Trophoblast cell (in vitro differentiated cells and primary cell): ENCODE measurements around the gene SPAG9.
A peak's percentile ranks its signal among the peaks of the same experiment; 100 is the strongest.

Experiments
- DNase-seq, 2 donors: peaks; one replicate each; pipeline ENCODE4 v3.0.0-alpha.2; 2016
- H2AFZ ChIP-seq: 2 replicates; pipeline ENCODE4 v1.6.1; 2013; ENCODE audit warnings: low read length, moderate library complexity, mild to moderate bottlenecking; ENCODE audit not compliant: insufficient read depth, poor library complexity
- H2AK5ac ChIP-seq: 2 replicates; pipeline ENCODE4 v1.6.1; 2013; ENCODE audit warnings: mild to moderate bottlenecking, low read length
- H2BK120ac ChIP-seq: 2 replicates; pipeline ENCODE4 v1.6.1; 2013; ENCODE audit warnings: low read length, mild to moderate bottlenecking, moderate library complexity; ENCODE audit not compliant: insufficient read depth, poor library complexity
- H2BK12ac ChIP-seq: 2 replicates; pipeline ENCODE4 v1.6.1; 2013; ENCODE audit warnings: mild to moderate bottlenecking, low read length, moderate library complexity
- H2BK5ac ChIP-seq: 2 replicates; pipeline ENCODE4 v1.6.1; 2013; ENCODE audit warnings: low read length, low read depth, moderate library complexity, mild to moderate bottlenecking; ENCODE audit not compliant: poor library complexity
- H3K14ac ChIP-seq: 2 replicates; pipeline ENCODE4 v1.6.1; 2013; ENCODE audit warnings: mild to moderate bottlenecking, low read length
- H3K18ac ChIP-seq: 2 replicates; pipeline ENCODE4 v1.6.1; 2013; ENCODE audit warnings: mild to moderate bottlenecking, low read length
- H3K23ac ChIP-seq: 2 replicates; pipeline ENCODE4 v1.6.1; 2013; ENCODE audit warnings: low read length
- H3K27ac ChIP-seq: 2 replicates; pipeline ENCODE4 v1.5.1; 2013; ENCODE audit warnings: low read depth, mild to moderate bottlenecking, inconsistent platforms, low read length, moderate library complexity
- H3K27me3 ChIP-seq: 2 replicates; pipeline ENCODE4 v1.6.1; 2013; ENCODE audit warnings: inconsistent platforms, mild to moderate bottlenecking, low read length, moderate library complexity; ENCODE audit not compliant: insufficient read depth
- H3K36me3 ChIP-seq, 2 experiments: 1 replicate in 1 of 2; 2 replicates in 1 of 2; pipeline ENCODE4 v1.6.1; 2013; ENCODE audit warnings: low read length in 2 of 2, mild to moderate bottlenecking in 2 of 2, moderate library complexity in 1 of 2; ENCODE audit not compliant: insufficient read depth in 2 of 2, control insufficient read depth in 1 of 2
- H3K4ac ChIP-seq: 2 replicates; pipeline ENCODE4 v1.6.1; 2013; ENCODE audit warnings: low read depth, mild to moderate bottlenecking, low read length, moderate library complexity
- H3K4me1 ChIP-seq, 2 experiments: 1 replicate in 1 of 2; 2 replicates in 1 of 2; pipeline ENCODE4 v1.6.1; 2013; ENCODE audit warnings: low read length in 2 of 2, mild to moderate bottlenecking in 2 of 2, moderate library complexity in 1 of 2; ENCODE audit not compliant: insufficient read depth in 2 of 2, control insufficient read depth in 1 of 2
- H3K4me2 ChIP-seq: 2 replicates; pipeline ENCODE4 v1.6.1; 2013; ENCODE audit warnings: inconsistent platforms, mild to moderate bottlenecking, low read length, moderate library complexity
- H3K4me3 ChIP-seq: 2 replicates; pipeline ENCODE4 v1.5.1; 2013; ENCODE audit warnings: mild to moderate bottlenecking, low read depth, low read length, inconsistent platforms
- H3K79me1 ChIP-seq: one replicate; pipeline ENCODE4 v1.6.1; 2013; ENCODE audit warnings: low read length
- H3K79me2 ChIP-seq: 2 replicates; pipeline ENCODE4 v1.6.1; 2013; ENCODE audit warnings: low read length, mild to moderate bottlenecking; ENCODE audit not compliant: control insufficient read depth, insufficient read depth, poor library complexity
- H3K9ac ChIP-seq: 2 replicates; pipeline ENCODE4 v1.6.1; 2013; ENCODE audit warnings: mild to moderate bottlenecking, low read length
- H3K9me3 ChIP-seq: 2 replicates; pipeline ENCODE4 v1.6.1; 2013; ENCODE audit warnings: low read depth, mild to moderate bottlenecking, control low read depth, inconsistent platforms, low read length; ENCODE audit not compliant: insufficient read depth
- H4K12ac ChIP-seq: 2 replicates; pipeline ENCODE4 v1.6.1; 2013; ENCODE audit warnings: low read depth, mild to moderate bottlenecking, low read length, moderate library complexity
- H4K8ac ChIP-seq: 2 replicates; pipeline ENCODE4 v1.6.1; 2013; ENCODE audit warnings: low read depth, mild to moderate bottlenecking, low read length, moderate library complexity
- H4K91ac ChIP-seq: one replicate; pipeline ENCODE4 v1.6.1; 2013; ENCODE audit warnings: low read depth, mild to moderate bottlenecking, low read length, moderate library complexity
- WGBS: extraction: QIAGEN DNeasy Blood & Tissue Kit; methylation state at CpG from one replicate; pipeline ENCODE4 v1.1.7; 2013; ENCODE audit warnings: missing lambda C conversion rate; ENCODE audit not compliant: insufficient read length, insufficient coverage; ENCODE audit errors: extremely low coverage; 5-methylcytosine and 5-hydroxymethylcytosine counted together

The SPAG9 gene

DNA sequence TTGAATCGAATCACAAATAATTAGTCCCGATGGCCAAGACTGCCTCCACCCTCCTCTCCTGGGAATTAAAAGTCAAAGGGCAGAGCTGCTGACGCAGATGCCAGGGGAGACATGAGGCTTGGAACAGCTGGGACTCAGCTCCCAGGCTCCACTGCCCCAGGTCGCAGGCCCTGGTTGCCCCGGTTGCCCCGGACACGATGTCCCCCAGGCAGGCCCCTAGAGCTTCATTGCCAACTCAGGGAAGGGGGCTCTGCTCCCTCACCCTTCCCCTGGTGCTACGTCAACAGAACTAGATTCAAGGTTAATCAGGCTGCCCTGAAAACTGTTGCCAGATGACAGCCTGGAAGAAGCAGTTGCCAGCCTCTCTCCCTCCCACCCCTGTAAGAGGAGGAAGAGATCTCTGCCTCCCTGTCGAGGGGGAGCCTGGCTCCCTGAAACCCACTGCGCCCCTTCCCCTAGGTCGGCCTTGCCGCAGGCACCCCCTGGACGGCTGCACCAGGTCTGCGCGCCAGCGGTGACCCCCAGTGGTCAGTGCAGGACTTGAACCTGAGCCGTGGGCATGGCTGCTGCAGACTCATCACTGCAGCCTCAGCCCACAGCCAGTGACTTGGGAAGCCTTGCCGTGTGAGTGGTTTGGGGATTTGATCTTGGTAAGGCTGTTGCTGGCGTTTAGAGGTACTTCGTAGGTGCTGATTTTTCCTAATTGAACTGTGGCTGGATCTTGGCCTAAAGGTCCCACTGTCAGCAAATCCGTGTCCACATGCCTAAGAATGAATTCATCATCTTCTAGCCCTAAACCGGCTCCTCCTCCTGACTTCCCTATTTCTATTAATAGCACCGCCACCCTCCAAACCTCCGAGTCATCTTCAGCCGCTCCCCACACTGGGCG, 170.4 kb downstream of the SPAG9 start:
- H3K79me1 ChIP-seq, result peaks cover 32% of the 10 kb centered on the region
- no peak overlapping the region for H3K9ac ChIP-seq
- no peak overlapping the region for H2AK5ac ChIP-seq
- H3K27me3 ChIP-seq, result no peaks in the 10 kb centered on the region
- H4K8ac ChIP-seq, result peak overlapping the region; percentile 49
- H3K27ac ChIP-seq, result no peak overlapping the region
- H3K4me1 ChIP-seq, result peaks cover 26 to 31% of the 10 kb centered on the region in 2 experiments
- peak overlapping the region; percentile 1 for H2BK5ac ChIP-seq
- no peak overlapping the region for H3K4me2 ChIP-seq
- H3K23ac ChIP-seq, result no peak overlapping the region
- peak overlapping the region; percentile 0 for H2AFZ ChIP-seq
- peak overlapping the region; percentile 70 for H2BK120ac ChIP-seq
- WGBS, result no CpG with 5 or more reads among the region's 26 CpGs
- no peaks in the 10 kb centered on the region for H3K36me3 ChIP-seq
- peaks cover 3% of the 10 kb centered on the region for H3K9me3 ChIP-seq
- H4K12ac ChIP-seq, result no peak overlapping the region
- peak overlapping the region; percentile 40 for H3K18ac ChIP-seq
- H4K91ac ChIP-seq, result peak overlapping the region; percentile 96
- peak overlapping the region; percentile 7 for H3K14ac ChIP-seq
- no peak overlapping the region for H3K4ac ChIP-seq
- H2BK12ac ChIP-seq, result peak overlapping the region; percentile 66
- DNase-seq, result peak; percentile 21 to 49
- no peak overlapping the region for H3K4me3 ChIP-seq
- peaks cover 6% of the 10 kb centered on the region for H3K79me2 ChIP-seq

DNA sequence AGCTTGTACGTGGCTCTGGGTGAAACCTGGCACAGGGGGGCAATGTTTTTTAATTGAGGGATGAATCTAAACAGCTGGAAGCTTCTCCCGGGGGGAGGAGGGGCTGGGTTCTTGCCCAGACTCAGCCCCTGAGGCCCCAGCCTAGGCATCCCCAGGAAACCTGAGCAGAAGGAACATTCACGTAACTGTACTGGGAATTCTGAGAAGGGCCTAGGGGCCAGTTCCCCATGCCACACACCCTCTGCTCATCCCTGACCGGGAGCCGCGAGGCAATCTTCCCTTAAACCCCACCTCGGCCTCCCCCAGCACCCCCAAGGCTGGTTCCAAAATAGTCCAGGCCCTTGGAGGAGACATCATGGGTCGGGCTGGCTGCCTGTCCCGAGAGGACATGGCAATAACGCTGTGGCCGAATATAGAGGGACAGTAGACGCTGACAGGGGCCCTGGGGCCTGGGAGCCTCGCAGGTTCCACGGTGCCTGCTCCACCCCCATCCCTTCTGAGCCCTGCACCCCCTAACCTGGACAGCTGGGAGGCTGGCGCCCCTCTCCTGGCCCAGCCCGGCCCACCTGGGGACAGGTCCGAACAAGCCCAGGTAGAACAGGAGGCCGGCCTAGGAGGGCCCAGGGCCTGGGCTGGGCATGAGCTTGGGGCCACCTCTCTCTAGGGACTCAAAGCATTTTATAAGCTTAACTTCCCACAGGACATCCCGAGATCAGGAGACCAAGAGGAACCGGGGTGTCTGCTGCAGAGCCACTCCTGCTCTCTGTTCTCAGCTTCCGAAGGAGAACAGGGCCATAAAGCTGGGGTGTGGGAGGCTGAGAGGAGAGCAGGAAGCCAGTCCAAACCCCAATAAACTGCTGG, 171.3 kb downstream of the SPAG9 start:
- Histone ChIP-seq H4K12ac (no peak overlapping the region), H3K4me1 (peaks cover 21 to 25% of the 10 kb centered on the region in 2 experiments), H3K14ac (peak overlapping the region; percentile 12), H3K9ac (no peak overlapping the region), H3K79me1 (peaks cover 24% of the 10 kb centered on the region), H3K4me2 (no peak overlapping the region), H3K23ac (no peak overlapping the region), H4K8ac (peak overlapping the region; percentile 73), H3K36me3 (no peaks in the 10 kb centered on the region), H2BK5ac (peak overlapping the region; percentile 23), H3K27me3 (no peaks in the 10 kb centered on the region), H2AK5ac (peak overlapping the region; percentile 72), H3K9me3 (peaks cover 5% of the 10 kb centered on the region), H2AFZ (peak overlapping the region; percentile 11), H3K79me2 (peaks cover 3% of the 10 kb centered on the region), H4K91ac (peak overlapping the region; percentile 96), H2BK12ac (peak overlapping the region; percentile 81), H3K27ac (no peak overlapping the region), H3K4me3 (no peak overlapping the region), H2BK120ac (peak overlapping the region; percentile 70), H3K4ac (no peak overlapping the region), H3K18ac (peak overlapping the region; percentile 55)
- WGBS, result no CpG with 5 or more reads among the region's 21 CpGs
- no peak for DNase-seq

GRCh38 chr17:50948711-50949110, 172.0 kb downstream of the SPAG9 start:
- H2BK12ac ChIP-seq, result peak overlapping the region; percentile 5
- H3K4me2 ChIP-seq, result no peak overlapping the region
- no peak overlapping the region for H3K14ac ChIP-seq
- no peak overlapping the region for H4K12ac ChIP-seq
- no peak overlapping the region for H2BK5ac ChIP-seq
- peaks cover 20 to 24% of the 10 kb centered on the region in 2 experiments for H3K4me1 ChIP-seq
- H2AK5ac ChIP-seq, result no peak overlapping the region
- H3K79me2 ChIP-seq, result no peaks in the 10 kb centered on the region
- H4K8ac ChIP-seq, result no peak overlapping the region
- H2AFZ ChIP-seq, result no peak overlapping the region
- H3K23ac ChIP-seq, result no peak overlapping the region
- no peak overlapping the region for H4K91ac ChIP-seq
- no peak overlapping the region for H3K4ac ChIP-seq
- H3K9me3 ChIP-seq, result peaks cover 5% of the 10 kb centered on the region
- no peaks in the 10 kb centered on the region for H3K27me3 ChIP-seq
- no peak overlapping the region for H3K27ac ChIP-seq
- no peak overlapping the region for H2BK120ac ChIP-seq
- WGBS, result no CpG with 5 or more reads among the region's 13 CpGs
- no peak overlapping the region for H3K4me3 ChIP-seq
- no peaks in the 10 kb centered on the region for H3K36me3 ChIP-seq
- H3K9ac ChIP-seq, result no peak overlapping the region
- H3K18ac ChIP-seq, result no peak overlapping the region
- no peak for DNase-seq
- H3K79me1 ChIP-seq, result peaks cover 21% of the 10 kb centered on the region

- peaks cover 5% of the 10 kb centered on the region for H3K9me3 ChIP-seq
- peaks cover 17% of the 10 kb centered on the region for H3K79me1 ChIP-seq
- H3K4me3 ChIP-seq, result no peak overlapping the region
- H3K4me1 ChIP-seq, result peaks cover 18 to 21% of the 10 kb centered on the region in 2 experiments
- H3K14ac ChIP-seq, result no peak overlapping the region
- H3K27ac ChIP-seq, result no peak overlapping the region
- no peaks in the 10 kb centered on the region for H3K79me2 ChIP-seq
- no CpG with 5 or more reads among the region's 15 CpGs for WGBS
- H3K27me3 ChIP-seq, result no peaks in the 10 kb centered on the region
- no peak overlapping the region for H3K4me2 ChIP-seq
- no peak for DNase-seq
- H4K12ac ChIP-seq, result no peak overlapping the region
- H4K91ac ChIP-seq, result no peak overlapping the region
- no peak overlapping the region for H3K18ac ChIP-seq
- no peak overlapping the region for H4K8ac ChIP-seq
- H3K23ac ChIP-seq, result no peak overlapping the region
- no peak overlapping the region for H2AFZ ChIP-seq
- H2BK5ac ChIP-seq, result no peak overlapping the region
- no peak overlapping the region for H3K4ac ChIP-seq
- no peak overlapping the region for H2BK120ac ChIP-seq
- H3K36me3 ChIP-seq, result no peaks in the 10 kb centered on the region
- no peak overlapping the region for H2AK5ac ChIP-seq
- no peak overlapping the region for H2BK12ac ChIP-seq
- no peak overlapping the region for H3K9ac ChIP-seq
Measured at GRCh38 chr17:50947782-50948543, 172.7 kb downstream of the SPAG9 start.
